BLaER1 treated with 17β-estradiol and CSF1 and Interleukin-3, amounts not matched to agents 10 nM and 100 nM (cell line): ENCODE data around the gene GMDS.

Experiments
- H3K27ac ChIP-seq, 11 experiments: shearing (Covaris generic); formaldehyde crosslinking; 2 replicates each; pipeline ENCODE4 v1.8.1; 2022
- H3K27me3 ChIP-seq, 11 experiments: shearing (Covaris generic); formaldehyde crosslinking; 2 replicates each; pipeline ENCODE4 v1.8.1; 2022
- H3K36me3 ChIP-seq, 11 experiments: shearing (Covaris generic); formaldehyde crosslinking; 2 replicates each; pipeline ENCODE4 v1.8.1; 2022
- H3K4me1 ChIP-seq, 10 experiments: shearing (Covaris generic); formaldehyde crosslinking; 2 replicates each; pipeline ENCODE4 v1.8.1; 2022
- H3K4me2 ChIP-seq, 11 experiments: shearing (Covaris generic); formaldehyde crosslinking; 2 replicates each; pipeline ENCODE4 v1.8.1; 2022
- H3K4me3 ChIP-seq, 10 experiments: shearing (Covaris generic); formaldehyde crosslinking; 2 replicates each; pipeline ENCODE4 v1.8.1; 2022
- H3K9ac ChIP-seq, 11 experiments: shearing (Covaris generic); formaldehyde crosslinking; 2 replicates each; pipeline ENCODE4 v1.8.1; 2022
- H3K9me3 ChIP-seq, 11 experiments: shearing (Covaris generic); formaldehyde crosslinking; replicated peaks in 1 of 11; 2 replicates each; pipeline ENCODE4 v1.8.1; 2022
- H4K20me1 ChIP-seq, 11 experiments: shearing (Covaris generic); formaldehyde crosslinking; 2 replicates each; pipeline ENCODE4 v1.8.1; 2022
- Cebpa-rat ChIP-seq, 11 experiments: shearing (Covaris generic); IDR thresholded peaks; 2 replicates each; pipeline ENCODE4 v1.8.1; 2022

Gene GMDS

GRCh38 chr6:1995636-1996035 is 249.8 kb downstream of the GMDS start:
- Histone ChIP-seq H3K27me3 (no peaks in the 10 kb centered on the region), H3K27ac (no peak overlapping the region), H3K4me2 (no peak overlapping the region), H3K36me3 (no peaks in the 10 kb centered on the region), H3K4me1 (peaks cover 0 to 4% (median 0%) of the 10 kb centered on the region in 10 experiments; a peak in 1 of 20 replicates), H3K9me3 (peaks cover 0 to 14% (median 1%) of the 10 kb centered on the region in 11 experiments; a peak in 7 of 22 replicates), H3K9ac (no peak overlapping the region), H4K20me1 (no peaks in the 10 kb centered on the region), H3K4me3 (no peak overlapping the region)
- no peak for TF ChIP-seq Cebpa-rat (IDR thresholded peaks at IDR 0.05)

- TF ChIP-seq Cebpa-rat (IDR thresholded peaks at IDR 0.05), result no peak
- H3K4me1 ChIP-seq, result peaks cover 0 to 4% (median 0%) of the 10 kb centered on the region in 10 experiments; a peak in 1 of 20 replicates
- no peaks in the 10 kb centered on the region for H3K27me3 ChIP-seq
- H3K27ac ChIP-seq, result no peak overlapping the region
- no peak overlapping the region for H3K4me2 ChIP-seq
- no peak overlapping the region for H3K4me3 ChIP-seq
- H3K9ac ChIP-seq, result no peak overlapping the region
- H3K36me3 ChIP-seq, result no peaks in the 10 kb centered on the region
- no peaks in the 10 kb centered on the region for H4K20me1 ChIP-seq
- peaks cover 0 to 11% (median 0%) of the 10 kb centered on the region in 11 experiments; a peak in 1 of 22 replicates for H3K9me3 ChIP-seq
These were observed 252.4 kb downstream of the GMDS start for GRCh38 chr6:1993042-1993441.

GRCh38 chr6:1991332-1991878 is 254.0 kb downstream of the GMDS start:
- Histone ChIP-seq H3K4me3 (no peak overlapping the region), H3K27me3 (no peaks in the 10 kb centered on the region), H3K4me1 (peaks cover 0 to 4% (median 0%) of the 10 kb centered on the region in 10 experiments; a peak in 1 of 20 replicates), H3K9me3 (peaks cover 0 to 3% (median 0%) of the 10 kb centered on the region in 11 experiments; a peak in 1 of 22 replicates), H3K27ac (no peak overlapping the region), H4K20me1 (no peaks in the 10 kb centered on the region), H3K9ac (no peak overlapping the region), H3K36me3 (no peaks in the 10 kb centered on the region), H3K4me2 (no peak overlapping the region)
- TF ChIP-seq Cebpa-rat (IDR thresholded peaks at IDR 0.05), result no peak

- no peak overlapping the region for H3K4me3 ChIP-seq
- no peaks in the 10 kb centered on the region for H4K20me1 ChIP-seq
- no peaks in the 10 kb centered on the region for H3K36me3 ChIP-seq
- H3K9ac ChIP-seq, result no peak overlapping the region
- no peaks in the 10 kb centered on the region for H3K27me3 ChIP-seq
- TF ChIP-seq Cebpa-rat (IDR thresholded peaks at IDR 0.05), result no peak
- peaks cover 3 to 20% (median 13%) of the 10 kb centered on the region in 11 experiments; a peak in 16 of 22 replicates for H3K9me3 ChIP-seq
- no peaks in the 10 kb centered on the region for H3K4me1 ChIP-seq
- H3K4me2 ChIP-seq, result no peak overlapping the region
- no peak overlapping the region for H3K27ac ChIP-seq
These were observed 256.6 kb downstream of the GMDS start for GRCh38 chr6:1988843-1989242.

GRCh38 chr6:1987640-1988039 is 257.8 kb downstream of the GMDS start:
- Histone ChIP-seq H3K4me1 (no peaks in the 10 kb centered on the region), H3K4me2 (no peak overlapping the region), H4K20me1 (no peaks in the 10 kb centered on the region), H3K9me3 (peaks cover 13 to 32% (median 25%) of the 10 kb centered on the region in 11 experiments), H3K27me3 (no peaks in the 10 kb centered on the region), H3K4me3 (no peak overlapping the region), H3K9ac (no peak overlapping the region), H3K27ac (no peak overlapping the region), H3K36me3 (no peaks in the 10 kb centered on the region)
- no peak for TF ChIP-seq Cebpa-rat (IDR thresholded peaks at IDR 0.05)

GRCh38 chr6:1986454-1987243 is 258.8 kb downstream of the GMDS start:
- Histone ChIP-seq H3K27me3 (no peaks in the 10 kb centered on the region), H3K4me1 (no peaks in the 10 kb centered on the region), H3K4me3 (no peak overlapping the region), H3K4me2 (no peak overlapping the region), H3K9me3 (peaks cover 23 to 42% (median 35%) of the 10 kb centered on the region in 11 experiments), H3K27ac (no peak overlapping the region), H3K36me3 (no peaks in the 10 kb centered on the region), H3K9ac (no peak overlapping the region), H4K20me1 (no peaks in the 10 kb centered on the region)
- TF ChIP-seq Cebpa-rat (IDR thresholded peaks at IDR 0.05), result no peak

- H3K4me2 ChIP-seq, result no peak overlapping the region
- H3K27ac ChIP-seq, result no peak overlapping the region
- no peaks in the 10 kb centered on the region for H4K20me1 ChIP-seq
- no peaks in the 10 kb centered on the region for H3K4me1 ChIP-seq
- no peak for TF ChIP-seq Cebpa-rat (IDR thresholded peaks at IDR 0.05)
- no peak overlapping the region for H3K4me3 ChIP-seq
- no peak overlapping the region for H3K9ac ChIP-seq
- peaks cover 43 to 64% (median 56%) of the 10 kb centered on the region in 11 experiments for H3K9me3 ChIP-seq
- H3K36me3 ChIP-seq, result no peaks in the 10 kb centered on the region; a peak in 1 of 22 replicates
- no peaks in the 10 kb centered on the region for H3K27me3 ChIP-seq
These were observed 260.9 kb downstream of the GMDS start for GRCh38 chr6:1984346-1984994.

- H3K4me2 ChIP-seq, result no peak overlapping the region
- no peaks in the 10 kb centered on the region for H3K4me1 ChIP-seq
- H3K36me3 ChIP-seq, result no peaks in the 10 kb centered on the region; a peak in 1 of 22 replicates
- H3K4me3 ChIP-seq, result no peak overlapping the region
- H3K27ac ChIP-seq, result no peak overlapping the region
- H4K20me1 ChIP-seq, result no peaks in the 10 kb centered on the region
- TF ChIP-seq Cebpa-rat (IDR thresholded peaks at IDR 0.05), result no peak
- H3K27me3 ChIP-seq, result no peaks in the 10 kb centered on the region
- H3K9me3 ChIP-seq, result peaks cover 49 to 70% (median 63%) of the 10 kb centered on the region in 11 experiments
- H3K9ac ChIP-seq, result no peak overlapping the region
These were observed 261.6 kb downstream of the GMDS start for GRCh38 chr6:1983850-1984249.

GRCh38 chr6:1972962-1973361 is 272.4 kb downstream of the GMDS start:
- no peaks in the 10 kb centered on the region for H3K27me3 ChIP-seq
- no peak overlapping the region for H3K4me2 ChIP-seq
- TF ChIP-seq Cebpa-rat (IDR thresholded peaks at IDR 0.05), result no peak
- peaks cover 0 to 4% (median 0%) of the 10 kb centered on the region in 11 experiments; a peak in 1 of 22 replicates for H4K20me1 ChIP-seq
- no peak overlapping the region for H3K9ac ChIP-seq
- H3K4me1 ChIP-seq, result no peaks in the 10 kb centered on the region
- H3K36me3 ChIP-seq, result peaks cover 0 to 8% (median 0%) of the 10 kb centered on the region in 11 experiments; a peak in 5 of 22 replicates
- peaks cover 0 to 7% (median 0%) of the 10 kb centered on the region in 11 experiments; a peak in 1 of 22 replicates for H3K9me3 ChIP-seq
- H3K4me3 ChIP-seq, result no peak overlapping the region
- H3K27ac ChIP-seq, result no peak overlapping the region
